PC-3 (cell line): ENCODE data around the gene LACTBL1.

Source experiments
- EZH2 ChIP-seq: fragments of 300-600 bp; sonication (generic); IDR thresholded peaks from one replicate; pipeline ENCODE4 v1.6.1; 2017; ENCODE audit warnings: antibody characterized with exemption, mild to moderate bottlenecking, low read length; ENCODE audit not compliant: unreplicated experiment
- TF ChIP-seq, protein P1 (sequence below): fragments of 300-600 bp; sonication (generic); conservative IDR thresholded peaks from 2 replicates; pipeline ENCODE4 v1.5.1; 2017; ENCODE audit warnings: antibody characterized with exemption, low read depth, mild to moderate bottlenecking, low read length

DNA sequence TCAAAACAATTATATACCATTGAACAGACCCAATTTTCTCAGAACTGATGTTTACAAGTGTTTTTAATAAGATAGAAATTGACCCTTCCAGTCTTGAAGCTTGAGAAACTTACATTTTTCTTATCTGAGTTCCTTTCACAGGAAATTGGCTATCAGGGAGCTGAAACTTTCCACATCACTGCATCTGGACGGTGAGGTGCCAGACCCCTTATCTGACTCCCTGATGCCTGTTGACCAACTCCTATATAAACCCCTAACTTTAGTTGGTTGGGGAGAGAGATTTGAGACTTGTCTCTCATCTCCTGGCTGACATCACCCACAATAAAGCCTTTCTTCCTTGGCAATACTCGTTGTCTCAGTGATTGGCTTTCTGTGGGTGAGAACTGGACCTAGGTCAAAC, 31.4 kb downstream of the LACTBL1 start:
- TF ChIP-seq, protein P1, sequence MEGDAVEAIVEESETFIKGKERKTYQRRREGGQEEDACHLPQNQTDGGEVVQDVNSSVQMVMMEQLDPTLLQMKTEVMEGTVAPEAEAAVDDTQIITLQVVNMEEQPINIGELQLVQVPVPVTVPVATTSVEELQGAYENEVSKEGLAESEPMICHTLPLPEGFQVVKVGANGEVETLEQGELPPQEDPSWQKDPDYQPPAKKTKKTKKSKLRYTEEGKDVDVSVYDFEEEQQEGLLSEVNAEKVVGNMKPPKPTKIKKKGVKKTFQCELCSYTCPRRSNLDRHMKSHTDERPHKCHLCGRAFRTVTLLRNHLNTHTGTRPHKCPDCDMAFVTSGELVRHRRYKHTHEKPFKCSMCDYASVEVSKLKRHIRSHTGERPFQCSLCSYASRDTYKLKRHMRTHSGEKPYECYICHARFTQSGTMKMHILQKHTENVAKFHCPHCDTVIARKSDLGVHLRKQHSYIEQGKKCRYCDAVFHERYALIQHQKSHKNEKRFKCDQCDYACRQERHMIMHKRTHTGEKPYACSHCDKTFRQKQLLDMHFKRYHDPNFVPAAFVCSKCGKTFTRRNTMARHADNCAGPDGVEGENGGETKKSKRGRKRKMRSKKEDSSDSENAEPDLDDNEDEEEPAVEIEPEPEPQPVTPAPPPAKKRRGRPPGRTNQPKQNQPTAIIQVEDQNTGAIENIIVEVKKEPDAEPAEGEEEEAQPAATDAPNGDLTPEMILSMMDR, result no peak
- TF ChIP-seq EZH2, result no peak
